ENCODE results near the gene LLGL2.

The LLGL2 gene

GRCh38 chr17:75558666-75559530 is 33.4 kb downstream of the LLGL2 start:
- TF ChIP-seq CTCF (conservative IDR thresholded peaks at IDR 0.05; ENCODE audit: control insufficient read depth, insufficient read depth, low read depth, low read length): no peak
- H3K4me3 ChIP-seq (ENCODE audit: control insufficient read depth, low read depth, low read length): no peak overlapping the region
- DNase-seq (ENCODE audit: low read depth): no peak

- no peak for DNase-seq (ENCODE audit: low read depth)
- TF ChIP-seq CTCF (conservative IDR thresholded peaks at IDR 0.05; ENCODE audit: control insufficient read depth, insufficient read depth, low read depth, low read length): no peak
- H3K4me3 ChIP-seq (ENCODE audit: control insufficient read depth, low read depth, low read length): no peak overlapping the region
Measured at GRCh38 chr17:75559958-75560533, 34.5 kb downstream of the LLGL2 start.

GRCh38 chr17:75561927-75562603 is 36.6 kb downstream of the LLGL2 start:
- H3K4me3 ChIP-seq (ENCODE audit: control insufficient read depth, low read depth, low read length): no peak overlapping the region
- DNase-seq (ENCODE audit: low read depth): peak; percentile 9
- TF ChIP-seq CTCF (conservative IDR thresholded peaks at IDR 0.05; ENCODE audit: control insufficient read depth, insufficient read depth, low read depth, low read length): no peak

GRCh38 chr17:75563063-75563758 is 37.7 kb downstream of the LLGL2 start:
- H3K4me3 ChIP-seq (ENCODE audit: control insufficient read depth, low read depth, low read length): no peak overlapping the region
- DNase-seq (ENCODE audit: low read depth): no peak
- TF ChIP-seq CTCF (conservative IDR thresholded peaks at IDR 0.05; ENCODE audit: control insufficient read depth, insufficient read depth, low read depth, low read length): no peak

GRCh38 chr17:75564195-75564594 is 38.7 kb downstream of the LLGL2 start:
- H3K4me3 ChIP-seq (ENCODE audit: control insufficient read depth, low read depth, low read length): no peak overlapping the region
- DNase-seq (ENCODE audit: low read depth): no peak
- TF ChIP-seq CTCF (conservative IDR thresholded peaks at IDR 0.05; ENCODE audit: control insufficient read depth, insufficient read depth, low read depth, low read length): no peak

GRCh38 chr17:75565066-75565465 is 39.6 kb downstream of the LLGL2 start:
- H3K4me3 ChIP-seq (ENCODE audit: control insufficient read depth, low read depth, low read length): no peak overlapping the region
- DNase-seq (ENCODE audit: low read depth): peak; percentile 41
- no peak for TF ChIP-seq CTCF (conservative IDR thresholded peaks at IDR 0.05; ENCODE audit: control insufficient read depth, insufficient read depth, low read depth, low read length)
